Activated T-cell treated with anti-CD3 and anti-CD28 coated beads, Interleukin-2, amount 50 U/mL, for 72 hours (primary cell): ENCODE results near the gene CORO2A. TPM values are rescaled to one million over a fixed set of nuclear protein-coding genes. Genes with fewer than 3 reads are reported as not detected.

ENCODE experiments used
- ATAC-seq, 2 donors: fragments of 150-1000 bp; cut with Tn5 transposase; replicated peaks in 1 of 2; 2 replicates each; pipeline ENCODE4 v1.10.0; 2021; ENCODE audit warnings: moderate library complexity in 2 of 2, mild to moderate bottlenecking in 1 of 2
- DNase-seq, 2 donors: peaks; one replicate each; pipeline ENCODE4 v3.0.0; 2021 to 2022; ENCODE audit warnings: mixed read lengths in 1 of 2
- H3K27ac Mint-ChIP-seq: one replicate; pipeline ENCODE4 v1.8.0; 2022; ENCODE audit warnings: mild to moderate bottlenecking, moderate library complexity, mixed read lengths
- H3K27me3 Mint-ChIP-seq: one replicate; pipeline ENCODE4 v1.8.0; 2022; ENCODE audit warnings: low read depth, mixed read lengths
- H3K36me3 Mint-ChIP-seq, 2 donors: one replicate each; pipeline ENCODE4 v1.8.0; 2022; ENCODE audit warnings: mixed read lengths in 2 of 2, mild to moderate bottlenecking in 1 of 2; ENCODE audit not compliant: insufficient read depth in 2 of 2
- H3K4me1 Mint-ChIP-seq: one replicate; pipeline ENCODE4 v1.8.0; 2022; ENCODE audit warnings: low read depth, mixed read lengths
- H3K4me3 Mint-ChIP-seq, 2 donors: one replicate each; pipeline ENCODE4 v1.8.0; 2022; ENCODE audit warnings: mild to moderate bottlenecking in 2 of 2, mixed read lengths in 2 of 2, moderate library complexity in 2 of 2
- H3K9me3 Mint-ChIP-seq, 2 donors: one replicate each; pipeline ENCODE4 v1.8.0; 2022; ENCODE audit warnings: mixed read lengths in 2 of 2
- total RNA-seq, 2 donors: library from RNA; stranded (reverse); gene quantifications; one replicate each; pipeline ENCODE4 v1.2.3, GENCODE V29; 2022

The CORO2A gene
- total RNA-seq, 2 donors from 2014 or later = 11.0 to 13.1 TPM

DNA sequence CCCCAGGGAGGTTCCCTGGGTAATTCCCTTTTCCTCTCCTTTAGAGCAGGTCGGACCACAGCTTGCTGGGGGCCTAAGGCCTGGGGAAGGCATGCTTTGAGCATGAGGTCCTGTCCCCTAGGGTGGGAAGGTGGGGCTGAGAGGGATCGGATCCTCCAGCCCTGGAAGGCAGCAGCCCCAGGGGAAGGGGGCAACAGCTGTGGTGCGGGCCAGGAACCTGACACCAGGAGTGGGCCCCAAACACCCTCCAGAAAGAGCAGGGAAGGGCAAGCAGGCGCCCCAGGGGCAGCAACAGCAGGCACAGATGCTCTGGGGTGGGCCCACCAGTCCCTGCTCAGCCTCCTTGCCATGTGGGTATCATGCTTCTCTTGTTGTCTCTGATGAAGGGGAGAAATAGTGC, 3.2 kb upstream of the CORO2A start:
- H3K9me3 Mint-ChIP-seq = no peaks in the 10 kb centered on the region
- DNase-seq = no peak
- H3K36me3 Mint-ChIP-seq = no peaks in the 10 kb centered on the region
- no peak for ATAC-seq
- H3K27ac Mint-ChIP-seq = no peak overlapping the region
- H3K4me1 Mint-ChIP-seq = no peaks in the 10 kb centered on the region
- H3K4me3 Mint-ChIP-seq = no peak overlapping the region
- no peaks in the 10 kb centered on the region for H3K27me3 Mint-ChIP-seq

DNA sequence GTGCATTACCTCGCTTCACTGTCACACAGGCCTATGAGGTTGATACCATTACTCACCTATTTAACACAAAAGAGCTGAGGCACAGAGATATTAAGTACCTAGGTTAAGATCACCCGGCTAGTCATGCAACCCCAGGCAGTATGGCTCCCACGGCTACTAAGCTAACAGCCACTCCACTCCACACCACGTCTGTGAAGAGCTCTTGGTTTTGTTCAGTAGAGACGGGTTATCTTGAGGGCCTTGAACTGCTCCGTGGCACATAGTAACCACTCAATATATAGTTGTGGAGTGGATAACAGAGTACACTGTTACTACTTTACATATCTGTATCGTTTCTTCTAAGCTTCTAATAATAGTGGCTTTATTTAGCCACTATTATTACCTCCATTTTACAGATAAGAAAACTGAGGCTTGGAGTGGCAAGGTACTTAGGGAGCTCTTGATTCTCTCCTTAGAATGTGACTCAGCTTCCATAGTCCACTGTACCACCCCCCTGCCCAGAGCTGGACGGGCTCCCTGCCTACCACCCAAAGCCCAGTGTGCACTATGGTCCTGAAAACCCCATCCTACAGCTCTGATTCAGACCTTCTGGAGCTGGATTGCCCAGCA, 1.0 kb upstream of the CORO2A start:
- Mint-ChIP-seq H3K36me3 (no peaks in the 10 kb centered on the region), H3K9me3 (no peaks in the 10 kb centered on the region), H3K27me3 (no peaks in the 10 kb centered on the region), H3K4me1 (peaks cover 17% of the 10 kb centered on the region), H3K27ac (peak overlapping the region; percentile 33), H3K4me3 (peak overlapping the region; percentile 85 to 92)
- DNase-seq (no peak), ATAC-seq (no peak)

DNA sequence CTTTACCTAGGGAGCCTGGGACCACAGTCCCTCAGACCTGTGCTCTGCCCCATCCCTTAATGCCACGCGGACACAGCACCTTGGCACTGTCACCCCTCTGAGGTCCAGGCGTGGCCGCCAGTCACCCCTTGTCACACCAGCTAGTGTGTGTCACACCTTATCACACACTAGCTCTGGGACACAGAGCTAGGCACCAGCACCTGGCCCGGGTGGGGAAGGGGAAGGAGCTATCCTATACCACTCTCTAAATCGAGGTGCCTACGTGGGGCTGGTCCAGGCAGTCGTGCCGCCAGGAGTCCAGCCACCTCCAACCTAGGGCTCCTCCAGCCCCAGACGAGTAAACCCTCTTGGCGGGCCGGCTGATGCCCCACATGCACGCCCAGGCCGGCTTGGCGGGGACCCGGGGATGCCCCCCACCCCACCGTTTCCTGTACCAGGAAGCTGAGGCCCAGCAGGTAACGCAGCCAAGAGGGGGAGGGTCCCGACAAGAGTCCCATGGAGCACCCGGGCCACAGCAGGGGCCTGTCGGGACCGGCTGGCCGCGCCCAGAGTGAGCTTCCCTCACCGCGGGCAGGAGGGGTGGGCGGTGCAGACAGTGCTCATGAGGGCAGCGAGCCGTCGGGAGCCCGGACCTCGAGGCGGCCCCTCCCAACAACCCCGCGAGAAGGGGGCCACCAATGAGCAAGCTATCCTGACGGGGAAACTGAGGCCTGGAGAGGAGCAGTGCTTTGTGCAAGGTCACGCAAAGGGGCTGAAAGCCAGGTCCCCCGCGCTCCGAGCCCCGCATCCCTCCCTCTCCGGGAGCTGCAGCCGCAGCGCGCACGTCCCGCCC, 550 bp downstream of the CORO2A start:
- Mint-ChIP-seq H3K36me3 (no peaks in the 10 kb centered on the region), H3K4me3 (peak overlapping the region; percentile 84 to 88), H3K9me3 (no peaks in the 10 kb centered on the region), H3K4me1 (peaks cover 23% of the 10 kb centered on the region), H3K27me3 (no peaks in the 10 kb centered on the region), H3K27ac (no peak overlapping the region)
- peak; percentile 52 to 56 for ATAC-seq
- DNase-seq = peak; percentile 36 to 48

DNA sequence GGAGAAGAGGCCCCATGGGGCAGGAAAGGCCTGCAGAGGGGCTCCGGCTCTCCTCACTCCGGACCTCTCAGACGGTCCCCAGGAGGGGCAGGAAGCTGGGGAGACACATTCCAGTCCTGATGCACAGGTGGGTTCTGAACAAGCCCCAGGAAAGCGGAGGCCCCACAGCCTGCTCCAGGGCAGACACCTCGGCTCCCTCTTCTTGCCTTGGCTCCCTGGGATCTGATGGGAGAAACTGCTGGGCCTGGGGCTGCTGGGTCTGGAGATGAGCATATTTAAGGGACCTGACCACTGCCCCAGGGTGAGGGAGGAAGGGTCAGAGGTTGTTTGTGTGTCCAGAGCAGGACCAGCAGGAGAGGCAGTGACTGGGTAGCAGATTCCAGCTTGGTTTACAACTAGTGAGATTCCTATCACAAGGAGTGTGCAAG, 1.2 kb downstream of the CORO2A start:
- Mint-ChIP-seq H3K9me3 (no peaks in the 10 kb centered on the region), H3K36me3 (no peaks in the 10 kb centered on the region), H3K4me1 (peaks cover 23% of the 10 kb centered on the region), H3K27me3 (no peaks in the 10 kb centered on the region), H3K4me3 (peak overlapping the region; percentile 84 to 88), H3K27ac (no peak overlapping the region)
- DNase-seq (no peak), ATAC-seq (no peak)

DNA sequence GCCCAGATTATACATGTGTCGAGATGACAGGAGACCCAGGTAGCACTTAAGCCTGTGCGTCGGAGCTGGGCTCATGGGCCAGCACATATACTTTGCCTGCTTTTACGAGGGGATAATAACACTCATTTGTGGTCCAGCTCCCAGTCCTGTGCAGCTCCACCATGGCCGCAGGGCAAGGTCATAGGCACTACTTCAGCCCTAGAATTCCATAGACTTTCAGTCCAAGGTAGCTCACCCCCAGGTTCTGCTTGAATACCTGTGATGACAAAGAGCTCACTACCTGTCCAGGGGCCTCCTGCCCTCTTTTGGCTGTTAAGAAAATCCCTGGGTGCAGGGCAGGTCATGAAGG, 1.7 kb downstream of the CORO2A start:
- Mint-ChIP-seq H3K36me3 (no peaks in the 10 kb centered on the region), H3K9me3 (no peaks in the 10 kb centered on the region), H3K4me3 (peak overlapping the region; percentile 84 to 88), H3K27me3 (no peaks in the 10 kb centered on the region), H3K4me1 (peaks cover 23% of the 10 kb centered on the region), H3K27ac (no peak overlapping the region)
- no peak for DNase-seq
- ATAC-seq = no peak

DNA sequence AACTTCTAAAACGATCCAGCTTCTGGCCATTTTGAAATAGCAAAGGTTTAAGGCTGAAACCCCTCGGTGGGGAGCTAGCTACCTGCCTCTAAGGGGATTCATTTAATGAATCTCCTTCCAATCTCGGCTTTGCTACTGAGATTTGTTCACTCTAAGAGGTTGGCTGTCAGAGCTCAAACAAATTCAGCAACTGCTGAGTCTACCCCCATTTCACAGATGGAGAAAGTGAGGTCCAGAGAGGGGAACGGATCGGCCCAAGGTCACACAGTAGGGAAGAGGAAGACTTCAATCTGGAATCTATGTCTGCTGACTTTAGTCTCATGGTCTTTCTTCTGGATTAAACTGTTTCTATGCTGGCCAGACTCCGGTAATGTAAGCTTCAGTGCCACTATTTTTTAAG, 3.0 kb downstream of the CORO2A start:
- ATAC-seq = no peak
- H3K4me3 Mint-ChIP-seq = no peak overlapping the region
- H3K9me3 Mint-ChIP-seq = no peaks in the 10 kb centered on the region

DNA sequence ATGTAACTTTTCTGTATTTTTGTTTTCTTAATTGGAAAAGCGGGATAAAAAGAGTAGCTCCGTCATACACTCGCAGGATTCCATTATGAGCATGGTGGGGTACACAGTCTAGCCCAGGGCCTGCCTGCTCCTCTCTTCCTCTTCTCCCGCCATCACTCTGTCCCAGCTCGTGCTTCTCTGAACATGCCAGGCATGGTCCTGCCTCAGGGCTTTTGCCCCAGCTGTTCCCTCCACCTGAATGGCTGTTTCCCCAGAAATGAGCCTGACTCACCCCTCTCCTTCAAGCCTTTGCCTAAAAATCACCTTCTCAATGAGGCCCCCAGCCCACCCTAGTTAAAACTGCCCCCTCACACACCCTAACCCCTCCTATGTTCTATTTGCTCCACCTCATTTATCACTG, 4.5 kb downstream of the CORO2A start:
- H3K36me3 Mint-ChIP-seq = no peaks in the 10 kb centered on the region
- H3K4me3 Mint-ChIP-seq = no peak overlapping the region
- H3K27ac Mint-ChIP-seq = no peak overlapping the region
- no peaks in the 10 kb centered on the region for H3K27me3 Mint-ChIP-seq
- DNase-seq = no peak
- ATAC-seq = no peak
- no peaks in the 10 kb centered on the region for H3K9me3 Mint-ChIP-seq
- H3K4me1 Mint-ChIP-seq = peaks cover 23% of the 10 kb centered on the region

More for the DNA sequence above, 3.0 kb downstream of the CORO2A start:
- Mint-ChIP-seq H3K36me3 (no peaks in the 10 kb centered on the region), H3K27me3 (no peaks in the 10 kb centered on the region), H3K27ac (no peak overlapping the region), H3K4me1 (peaks cover 23% of the 10 kb centered on the region)
- no peak for DNase-seq

DNA sequence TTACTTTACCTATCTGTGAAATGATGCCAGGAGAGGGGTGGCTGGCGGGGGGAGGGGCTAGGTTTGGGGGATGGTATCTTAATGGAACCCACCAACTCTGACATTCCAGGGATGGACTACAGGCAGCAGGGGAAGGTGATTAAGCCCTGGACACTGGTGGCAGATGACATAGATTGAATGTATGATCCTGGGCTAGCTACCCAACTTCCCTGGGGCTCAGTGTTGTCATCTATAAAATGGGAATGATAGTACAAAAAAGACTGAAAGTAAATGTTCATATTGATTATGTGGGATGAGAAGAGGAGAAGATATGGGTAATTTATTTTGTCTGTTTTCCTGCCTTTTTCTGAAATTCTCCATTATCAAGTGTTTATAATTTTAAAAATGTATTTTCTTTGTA, 6.2 kb downstream of the CORO2A start:
- Mint-ChIP-seq H3K27me3 (no peaks in the 10 kb centered on the region), H3K9me3 (no peaks in the 10 kb centered on the region), H3K4me3 (no peak overlapping the region), H3K27ac (no peak overlapping the region), H3K36me3 (no peaks in the 10 kb centered on the region), H3K4me1 (peaks cover 25% of the 10 kb centered on the region)
- ATAC-seq = no peak
- DNase-seq = no peak

DNA sequence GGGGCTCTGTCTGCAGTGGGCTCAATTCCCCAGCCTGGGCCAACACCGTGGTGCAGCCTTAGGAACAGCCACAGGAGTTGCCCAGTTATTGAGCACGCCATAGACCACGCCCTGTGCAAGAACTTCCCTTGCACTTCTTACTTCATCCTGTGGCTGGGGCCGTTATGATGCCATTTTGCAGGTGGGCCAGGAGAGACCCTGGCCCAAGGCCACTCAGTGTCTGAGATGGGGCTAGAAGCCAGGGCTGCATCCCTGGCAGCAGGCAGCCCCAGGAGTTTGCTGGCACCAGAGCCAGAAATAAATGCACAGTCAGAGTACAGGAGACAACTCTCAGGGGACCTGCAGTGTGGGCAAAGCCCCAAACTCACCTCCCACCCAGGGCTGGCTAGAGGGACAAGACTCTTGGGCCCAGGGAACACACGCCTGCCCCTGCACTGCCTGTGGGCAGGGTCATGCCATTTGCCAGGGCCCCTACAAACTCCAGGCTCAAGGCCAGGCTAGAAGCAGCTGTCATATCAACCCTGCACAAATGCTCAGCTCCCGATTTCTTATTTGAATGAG, 6.7 kb downstream of the CORO2A start:
- Mint-ChIP-seq H3K27me3 (no peaks in the 10 kb centered on the region), H3K4me3 (no peak overlapping the region), H3K9me3 (no peaks in the 10 kb centered on the region), H3K36me3 (no peaks in the 10 kb centered on the region), H3K27ac (no peak overlapping the region), H3K4me1 (peaks cover 29% of the 10 kb centered on the region)
- DNase-seq (no peak), ATAC-seq (no peak)

DNA sequence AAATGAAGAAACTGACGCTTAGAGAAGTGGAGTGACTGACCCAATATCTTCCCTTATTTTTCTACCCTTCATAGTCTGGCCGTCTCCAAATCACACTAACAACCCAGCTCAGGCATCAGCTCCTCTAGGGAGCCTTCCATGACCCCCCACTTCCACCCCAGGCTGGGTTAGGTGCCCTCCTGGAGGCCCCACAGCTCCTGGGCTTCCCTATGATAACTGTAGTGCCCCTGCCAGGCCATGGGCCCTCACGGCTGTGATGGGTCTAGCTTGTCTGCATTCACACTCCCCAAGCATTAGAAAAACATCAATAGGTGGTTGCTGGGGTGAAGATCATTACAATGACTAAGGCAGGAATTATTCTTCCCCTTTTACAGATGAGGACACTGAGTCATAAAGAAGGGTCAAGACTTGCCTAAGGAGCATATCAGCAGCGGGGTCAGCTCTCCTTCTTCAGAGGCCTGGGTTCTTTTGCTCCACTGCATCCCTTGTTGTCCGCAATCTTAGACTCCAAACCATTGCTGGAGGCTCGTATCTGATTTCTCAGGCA, 7.3 kb downstream of the CORO2A start:
- no peak for DNase-seq
- Mint-ChIP-seq H3K36me3 (no peaks in the 10 kb centered on the region), H3K4me3 (no peak overlapping the region), H3K27ac (no peak overlapping the region), H3K27me3 (no peaks in the 10 kb centered on the region), H3K9me3 (no peaks in the 10 kb centered on the region), H3K4me1 (peaks cover 34% of the 10 kb centered on the region)
- no peak for ATAC-seq

DNA sequence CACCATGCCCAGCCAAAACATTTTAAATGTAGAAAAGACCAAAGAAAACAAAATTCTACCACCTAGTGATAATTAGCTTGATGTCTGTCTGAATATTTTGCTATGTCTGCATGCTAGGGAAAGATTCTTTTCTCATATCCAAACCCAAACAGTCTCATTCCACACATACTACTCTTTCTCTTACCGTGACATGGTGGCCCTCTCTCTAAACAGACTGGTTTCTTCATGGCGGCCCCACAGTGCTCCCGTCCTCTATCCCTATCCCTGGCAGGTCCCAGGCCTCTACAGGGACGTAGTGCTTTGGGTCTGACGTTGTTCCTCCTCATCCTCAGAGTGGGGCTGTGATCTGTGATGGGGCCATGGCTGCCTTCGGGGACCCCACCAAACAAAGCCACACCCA, 8.1 kb downstream of the CORO2A start:
- H3K27me3 Mint-ChIP-seq = no peaks in the 10 kb centered on the region
- no peaks in the 10 kb centered on the region for H3K36me3 Mint-ChIP-seq
- peaks cover 33% of the 10 kb centered on the region for H3K4me1 Mint-ChIP-seq
- no peak overlapping the region for H3K4me3 Mint-ChIP-seq
- no peak for DNase-seq
- no peak overlapping the region for H3K27ac Mint-ChIP-seq
- no peak for ATAC-seq
- H3K9me3 Mint-ChIP-seq = no peaks in the 10 kb centered on the region

DNA sequence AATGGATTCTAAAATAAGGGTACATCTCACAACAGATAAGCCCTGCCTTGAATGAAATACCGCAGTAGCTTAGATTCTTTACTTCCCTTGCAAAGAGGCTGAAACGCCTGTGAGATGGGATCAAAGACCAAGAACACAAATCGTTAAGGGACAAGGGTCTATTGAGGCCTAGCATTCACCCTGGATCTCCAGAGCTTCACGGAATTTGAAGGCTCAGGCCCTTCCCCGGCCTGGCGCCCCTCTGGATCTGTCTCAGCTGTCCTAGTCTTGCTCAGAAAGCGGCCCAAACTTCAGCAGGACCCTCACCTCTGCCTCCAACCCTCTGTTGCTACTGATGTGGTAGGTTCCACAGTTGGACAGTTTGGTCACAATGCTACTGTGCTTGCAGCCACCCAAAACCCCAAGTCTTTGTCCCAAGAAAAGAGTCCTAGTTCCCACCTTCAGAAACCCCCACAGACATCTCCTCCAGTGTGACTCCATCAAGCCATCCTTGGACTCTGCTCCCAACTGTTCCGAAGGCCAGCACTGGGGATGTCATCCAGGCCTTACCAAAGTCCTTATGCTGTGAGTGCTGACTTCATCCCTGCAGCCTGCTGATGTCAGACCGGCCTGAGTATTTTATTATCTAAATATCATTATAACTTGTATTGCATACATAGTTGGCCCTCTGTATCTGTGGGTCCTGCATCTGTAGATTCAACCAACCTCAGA, 9.4 kb downstream of the CORO2A start:
- no peak for DNase-seq
- ATAC-seq = no peak
- Mint-ChIP-seq H3K27ac (no peak overlapping the region), H3K27me3 (no peaks in the 10 kb centered on the region), H3K36me3 (no peaks in the 10 kb centered on the region), H3K4me1 (peaks cover 20% of the 10 kb centered on the region), H3K9me3 (no peaks in the 10 kb centered on the region), H3K4me3 (no peak overlapping the region)
